Coronary artery (tissue), 2 donors: Measurements from ENCODE around the gene TNFSF11.

Source experiments
- DNase-seq: peaks from one replicate; pipeline ENCODE4 v3.0.0-alpha.2; 2017; ENCODE audit warnings: low spot score
- H3K27ac ChIP-seq, 2 donors: fragments of 200-600 bp; sonication (generic); one replicate each; pipeline ENCODE4 v1.5.1; 2016 to 2019
- H3K4me3 ChIP-seq: fragments of 200-600 bp; sonication (generic); 2 replicates; pipeline ENCODE4 v1.5.1; 2016; ENCODE audit warnings: mild to moderate bottlenecking, moderate library complexity
- CTCF ChIP-seq: fragments of 200-600 bp; sonication (generic); IDR thresholded peaks from one replicate; pipeline ENCODE4 v1.5.1; 2019; ENCODE audit warnings: antibody characterized with exemption

TNFSF11 gene

GRCh38 chr13:42625611-42626010, 51.7 kb downstream of the TNFSF11 start:
- DNase-seq = no peak
- H3K4me3 ChIP-seq = no peak overlapping the region
- no peak overlapping the region for H3K27ac ChIP-seq
- TF ChIP-seq CTCF = no peak

GRCh38 chr13:42626176-42626860, 52.4 kb downstream of the TNFSF11 start:
- TF ChIP-seq CTCF = no peak
- no peak overlapping the region for H3K27ac ChIP-seq
- H3K4me3 ChIP-seq = no peak overlapping the region
- no peak for DNase-seq

GRCh38 chr13:42628666-42629065, 54.7 kb downstream of the TNFSF11 start:
- no peak overlapping the region for H3K27ac ChIP-seq
- no peak for DNase-seq
- H3K4me3 ChIP-seq = no peak overlapping the region
- TF ChIP-seq CTCF = no peak

- no peak overlapping the region for H3K27ac ChIP-seq
- H3K4me3 ChIP-seq = no peak overlapping the region
- DNase-seq = no peak
- TF ChIP-seq CTCF = no peak
Measured at GRCh38 chr13:42631181-42631580, 57.2 kb downstream of the TNFSF11 start.

GRCh38 chr13:42633495-42633894, 59.5 kb downstream of the TNFSF11 start:
- H3K27ac ChIP-seq = no peak overlapping the region
- DNase-seq = no peak
- TF ChIP-seq CTCF = no peak

GRCh38 chr13:42638101-42638500, 64.1 kb downstream of the TNFSF11 start:
- H3K4me3 ChIP-seq = no peak overlapping the region
- no peak overlapping the region for H3K27ac ChIP-seq
- TF ChIP-seq CTCF = no peak
- DNase-seq = no peak

More at GRCh38 chr13:42633495-42633894, 59.5 kb downstream of the TNFSF11 start:
- no peak overlapping the region for H3K4me3 ChIP-seq

- Histone ChIP-seq H3K4me3 (no peak overlapping the region), H3K27ac (no peak overlapping the region)
- no peak for TF ChIP-seq CTCF
- no peak for DNase-seq
Measured at GRCh38 chr13:42638886-42639285, 64.9 kb downstream of the TNFSF11 start.
